Frontal cortex (tissue), 4 donors: ENCODE results near the gene APBA2. TPM values are rescaled to one million over a fixed set of nuclear protein-coding genes. Genes with fewer than 3 reads are reported as not detected.
"Not testable (repeated sequence)": the region's sequence is repeated elsewhere in the genome, so short reads cannot be mapped to it uniquely, and the experiment has no call there.

Experiments used
- DNase-seq, 2 donors: peaks; one replicate each; pipeline ENCODE4 v3.0.0; 2012; ENCODE audit warnings: low spot score in 2 of 2
- FAIRE-seq: peaks from 2 replicates; lab custom pipeline; 2012; peaks lifted over from hg19 to GRCh38; lab: Jason Lieb, UNC
- total RNA-seq: library from RNA; depleted of rRNA; stranded (reverse); fragments of >200 nt; gene quantifications from one replicate; pipeline ENCODE4 v1.2.3, GENCODE V29; 2014
- donor health status: control.
- donor health status: control.
- donor health status: control.

Gene APBA2
- total RNA-seq, 1 donor from 2014 or later = 117 TPM

- FAIRE-seq (no peak), DNase-seq (no peak)
These were observed 270.7 kb downstream of the APBA2 start for GRCh38 chr15:29156521-29156920.

- FAIRE-seq (no peak), DNase-seq (no peak)
These were observed 274.1 kb downstream of the APBA2 start for GRCh38 chr15:29159771-29160455.

- FAIRE-seq (no peak), DNase-seq (no peak)
These were observed 276.6 kb downstream of the APBA2 start for GRCh38 chr15:29162411-29162810.

- FAIRE-seq, DNase-seq: not testable (repeated sequence)
These were observed 281.3 kb downstream of the APBA2 start for GRCh38 chr15:29167122-29167521.

Other genes starting within 250 kb of the APBA2 start
- 0.82 TPM for gene GOLGA8M, start 173.6 kb upstream of the APBA2 start, total RNA-seq
- gene GOLGA6L7, start 37.3 kb upstream of the APBA2 start, total RNA-seq = not detected